ENCODE results near the gene ZNF619. TPM values are rescaled to one million over a fixed set of nuclear protein-coding genes. Genes with fewer than 3 reads are reported as not detected.
A peak's percentile ranks its signal among the peaks of the same experiment; 100 is the strongest.

ZNF619 gene
- total and polyA plus RNA-seq, 9 of the 15 experiments (the other 6 are each of a cell fraction or from before 2014, with no cell fraction given), result 1.3 to 9.1 (median 6.3) TPM

- TF ChIP-seq CUX1 (CRISPR knock-in tag; IDR thresholded peaks at IDR 0.05) (no peak), ZNF217 (CRISPR knock-in tag; IDR thresholded peaks at IDR 0.05) (no peak), PTTG1 (tag; IDR thresholded peaks at IDR 0.05; ENCODE audit: low read depth) (no peak), POLR2AphosphoS2 (IDR thresholded peaks at IDR 0.05; ENCODE audit: low read length) (no peak), CBX8 (IDR thresholded peaks at IDR 0.05; ENCODE audit: borderline replicate concordance, extremely low read depth, low read depth, low read length, poor library complexity, severe bottlenecking) (no peak), ZNF717 (CRISPR knock-in tag; IDR thresholded peaks at IDR 0.05) (no peak), ZNF561 (CRISPR knock-in tag; conservative IDR thresholded peaks at IDR 0.05) (no peak), CEBPG (CRISPR knock-in tag; IDR thresholded peaks at IDR 0.05) (no peak), CEBPG (tag; conservative IDR thresholded peaks at IDR 0.05 in 1 of 2, IDR thresholded peaks at IDR 0.05 in 1 of 2) (no peak), KAT8 (IDR thresholded peaks at IDR 0.05; ENCODE audit: low read depth) (no peak), ZNF785 (CRISPR knock-in tag; IDR thresholded peaks at IDR 0.05) (no peak), ZNF384 (IDR thresholded peaks at IDR 0.05; ENCODE audit: low read depth, low read length) (no peak), SRF (CRISPR knock-in tag; IDR thresholded peaks at IDR 0.05) (0 out of 4 replicates have a peak, but pooled peaks of 1 of the 2 experiments have one; percentile 27), E2F5 (CRISPR knock-in tag; IDR thresholded peaks at IDR 0.05) (no peak), HNRNPUL1 (IDR thresholded peaks at IDR 0.05; ENCODE audit: low read length) (no peak), ZNF431 (CRISPR knock-in tag; IDR thresholded peaks at IDR 0.05) (no peak), ARID3B (CRISPR knock-in tag; IDR thresholded peaks at IDR 0.05; ENCODE audit: borderline replicate concordance) (no peak), OTX1 (CRISPR knock-in tag; IDR thresholded peaks at IDR 0.05) (no peak)
Observed at GRCh38 chr3:40476478-40477470, at the start of gene ZNF619 (continued).

Data from K562 (cell line).